ENCODE measurements around the gene TINCR.
"Not testable (repeated sequence)": the region's sequence is repeated elsewhere in the genome, so short reads cannot be mapped to it uniquely, and the experiment has no call there.

The TINCR gene

DNA sequence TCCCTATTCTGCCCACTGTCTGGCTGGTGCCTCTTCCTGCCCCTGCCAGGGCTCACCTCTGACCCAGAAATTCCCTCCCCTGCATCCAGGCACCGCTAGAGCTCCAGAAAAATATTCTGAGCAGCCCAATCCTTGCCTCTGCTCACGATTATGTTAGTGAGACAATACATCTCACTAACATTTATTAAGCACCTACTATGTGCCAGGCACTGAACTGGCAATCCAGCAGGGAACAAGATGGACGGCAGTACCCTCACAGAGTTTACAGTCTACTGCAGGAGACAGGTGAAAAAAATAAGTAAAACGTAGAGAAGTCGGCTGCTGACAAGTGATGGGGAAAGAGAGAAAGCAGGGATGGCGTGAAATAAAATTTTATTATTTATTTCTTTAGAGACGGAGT lies 5.5 kb downstream of the TINCR start:
- in situ Hi-C loops (cut with HindIII; ENCODE audit: low sequenced_read_pairs): no loop called here

DNA sequence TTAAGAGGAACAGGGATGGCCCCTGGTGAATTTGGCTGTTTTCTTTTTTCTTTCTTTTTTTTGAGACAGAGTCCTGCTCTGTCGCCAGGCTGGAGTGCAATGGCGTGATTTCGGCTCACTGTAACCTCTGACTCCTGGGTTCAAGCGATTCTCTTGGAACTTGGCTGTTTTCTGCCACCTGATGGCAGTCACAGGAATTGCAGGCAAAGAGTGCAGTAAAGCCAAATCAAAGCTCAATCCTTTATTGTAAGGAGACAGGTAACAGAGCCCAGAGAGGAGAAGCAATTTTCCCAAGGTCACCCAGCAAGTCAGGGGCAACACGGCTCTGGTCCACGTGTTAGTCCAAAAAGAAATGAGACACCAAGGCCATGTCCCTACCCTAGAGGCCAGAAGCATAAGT lies 6.2 kb downstream of the TINCR start:
- in situ Hi-C loops (cut with HindIII; ENCODE audit: low sequenced_read_pairs): no loop called here

DNA sequence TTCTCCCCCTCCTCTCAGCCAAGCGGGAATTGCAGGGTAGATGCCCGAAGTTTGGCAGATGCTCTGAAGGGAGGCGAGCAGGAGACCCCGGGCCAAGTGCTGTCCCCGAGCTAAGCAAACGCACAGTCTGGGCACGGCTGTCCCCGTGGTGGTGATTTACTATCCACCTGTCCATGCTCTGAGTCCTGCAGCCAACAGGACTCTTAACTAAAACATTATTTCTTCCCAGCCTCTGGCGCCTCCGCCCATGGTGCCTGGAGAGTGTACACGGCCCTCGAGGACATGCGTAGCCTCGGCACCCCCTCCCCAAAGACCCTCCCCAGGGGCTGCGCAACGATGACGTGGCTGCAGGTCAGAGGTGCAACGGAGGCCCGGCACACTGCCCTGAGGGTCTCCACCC lies 7.6 kb downstream of the TINCR start:
- in situ Hi-C loops (cut with HindIII; ENCODE audit: low sequenced_read_pairs): no loop called here

DNA sequence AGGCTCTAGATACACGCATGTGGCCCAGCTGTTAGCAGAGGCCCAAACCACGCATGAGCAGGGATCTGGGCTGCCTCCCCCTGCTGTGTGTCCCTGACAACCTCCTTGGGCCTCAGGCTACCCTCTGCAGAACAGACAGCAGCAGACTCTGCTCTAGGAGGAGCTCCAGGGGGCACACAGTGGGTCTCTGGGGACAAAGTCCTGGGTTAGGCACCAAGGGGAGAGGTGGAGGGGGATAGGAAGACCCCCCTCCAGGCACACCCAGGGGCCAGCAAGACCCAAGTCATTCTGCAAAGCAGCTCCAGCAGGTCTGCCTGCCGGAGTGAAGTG lies 8.0 kb downstream of the TINCR start:
- in situ Hi-C loops (cut with HindIII; ENCODE audit: low sequenced_read_pairs): loop anchor here (10.0 kb wide), 2 partner anchors 75 to 325 kb away; no protein-coding TSS in a partner anchor

DNA sequence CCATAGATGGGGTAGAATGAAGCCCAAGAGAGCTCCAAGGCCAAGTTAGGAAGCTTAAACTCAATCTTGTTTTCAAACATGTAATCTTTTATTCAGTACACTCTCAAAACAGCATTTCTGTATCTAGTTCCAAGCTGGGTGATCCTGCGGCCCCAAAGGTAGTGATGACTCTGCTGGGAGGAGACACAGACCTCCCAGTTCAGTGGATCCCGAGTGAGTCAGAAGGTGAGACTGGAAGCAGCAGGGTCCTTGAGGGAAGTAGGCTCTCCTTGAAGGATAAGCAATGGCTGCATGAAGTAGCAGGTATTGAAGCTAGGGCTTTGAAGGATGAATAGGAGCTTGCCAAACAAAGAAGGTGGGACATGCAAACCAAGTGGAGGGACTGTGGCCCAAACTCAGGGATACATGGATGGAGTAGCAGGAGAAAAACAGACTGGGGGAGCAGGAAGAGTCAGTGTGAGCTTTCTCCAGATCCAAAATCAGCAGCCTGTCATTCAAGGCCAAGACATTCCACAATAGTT lies 9.6 kb downstream of the TINCR start:
- in situ Hi-C loops (cut with HindIII; ENCODE audit: low sequenced_read_pairs): loop anchor here (10.0 kb wide), 2 partner anchors 73 to 323 kb away; no protein-coding TSS in a partner anchor

DNA sequence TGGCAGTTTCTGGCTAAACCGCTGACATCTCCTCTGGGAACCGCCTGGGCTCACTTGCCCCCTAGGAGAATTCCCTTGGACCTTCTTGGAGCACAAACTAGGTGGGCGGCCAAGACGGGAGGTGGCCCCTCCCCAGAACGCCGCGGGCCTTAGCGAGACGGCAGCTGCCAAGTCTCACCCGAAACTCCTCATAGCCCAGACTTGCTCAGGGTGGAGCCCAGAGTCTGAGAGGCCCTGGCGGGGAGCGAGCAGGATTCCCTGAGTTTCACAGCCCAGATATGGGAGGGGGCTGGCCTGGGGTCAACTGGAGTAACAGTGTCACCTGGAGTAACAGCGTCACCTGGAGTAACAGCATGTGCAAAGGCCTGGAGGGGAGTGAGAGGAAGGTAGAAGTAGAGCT lies 10.1 kb downstream of the TINCR start:
- in situ Hi-C loops (cut with HindIII; ENCODE audit: low sequenced_read_pairs): loop anchor here (10.0 kb wide), 2 partner anchors 73 to 323 kb away; no protein-coding TSS in a partner anchor

DNA sequence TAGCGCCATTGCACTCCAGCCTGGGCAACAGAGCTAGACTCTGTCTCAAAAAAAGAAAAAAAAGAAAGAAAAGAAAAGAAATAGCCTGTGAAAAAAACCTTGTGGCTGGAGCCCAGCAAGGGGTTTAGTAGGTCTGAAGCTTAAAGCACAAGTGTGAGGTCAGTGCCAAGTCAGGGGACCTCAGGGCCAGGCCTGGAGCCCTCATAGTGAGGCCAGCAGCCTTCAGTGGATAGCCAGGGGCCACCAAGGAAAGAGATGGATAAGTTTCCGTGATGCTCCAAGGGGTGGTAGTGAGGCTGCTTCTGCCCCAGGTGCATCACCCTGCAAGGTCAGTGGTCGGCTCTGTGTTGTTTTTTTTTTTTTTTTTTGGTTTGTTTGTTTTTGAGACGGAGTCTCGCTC lies 12.9 kb downstream of the TINCR start:
- in situ Hi-C loops (cut with HindIII; ENCODE audit: low sequenced_read_pairs): loop anchor here (10.0 kb wide), 2 partner anchors 70 to 320 kb away; no protein-coding TSS in a partner anchor

DNA sequence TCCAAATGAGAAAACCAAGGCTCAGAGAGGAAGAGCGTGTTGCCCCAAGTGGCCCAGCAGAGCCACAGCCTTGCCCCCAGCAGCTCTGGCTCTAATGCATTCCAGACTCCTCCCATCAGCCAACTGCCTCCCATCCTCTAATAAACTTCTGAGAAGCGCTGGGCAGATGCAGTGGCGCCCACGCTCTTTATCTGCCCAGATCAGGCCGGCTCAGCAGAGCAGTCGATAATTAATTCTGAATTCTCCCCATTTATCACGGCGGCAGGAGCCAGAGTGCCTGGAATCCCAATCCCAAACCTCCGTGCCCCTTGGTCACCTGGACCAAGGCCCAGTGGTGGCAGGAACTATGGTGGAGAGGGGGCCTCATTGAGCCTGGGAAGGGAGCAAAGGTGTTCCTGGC lies 13.9 kb downstream of the TINCR start:
- in situ Hi-C loops (cut with HindIII; ENCODE audit: low sequenced_read_pairs): loop anchor here (10.0 kb wide), 2 partner anchors 69 to 319 kb away; no protein-coding TSS in a partner anchor

DNA sequence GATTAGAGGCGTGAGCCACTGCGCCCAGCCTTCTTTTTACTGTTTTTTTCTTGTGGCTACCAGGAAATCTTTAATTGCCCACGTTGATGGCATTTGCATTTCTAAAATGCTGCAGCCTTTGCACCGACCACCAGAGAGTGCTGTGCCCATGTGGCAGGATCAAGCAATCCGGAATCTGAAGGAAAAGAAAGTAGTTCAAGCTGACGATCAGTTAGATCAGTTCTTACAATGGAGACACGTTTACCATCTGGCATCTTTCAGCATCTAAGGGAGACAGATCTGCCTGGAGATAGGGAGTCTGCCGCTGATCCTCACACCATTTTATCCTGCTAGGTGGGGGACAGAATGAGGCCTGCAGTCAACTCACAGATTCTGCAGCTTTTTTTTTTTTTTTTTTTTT lies 19.9 kb downstream of the TINCR start:
- in situ Hi-C loops (cut with HindIII; ENCODE audit: low sequenced_read_pairs): no loop called here

DNA sequence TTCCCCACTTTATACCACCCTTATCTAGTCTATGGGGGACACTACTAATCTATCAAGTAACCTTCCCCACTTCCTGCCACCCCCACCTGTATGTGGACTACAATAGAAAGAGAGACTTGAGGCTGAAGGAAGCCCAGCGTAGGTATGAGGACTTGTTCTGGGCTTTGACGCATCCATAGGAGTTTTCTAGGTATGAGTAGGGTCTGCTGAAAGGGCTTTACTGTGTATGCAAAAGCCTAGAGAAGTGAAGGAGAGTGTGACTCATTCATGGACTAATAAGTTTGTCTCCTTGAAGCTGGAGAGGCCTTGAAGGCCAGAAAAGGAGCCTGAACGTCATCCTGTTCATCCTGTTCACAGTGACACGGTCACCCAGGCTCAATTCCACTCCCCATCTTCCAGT lies 21.8 kb downstream of the TINCR start:
- in situ Hi-C loops (cut with HindIII; ENCODE audit: low sequenced_read_pairs): no loop called here

DNA sequence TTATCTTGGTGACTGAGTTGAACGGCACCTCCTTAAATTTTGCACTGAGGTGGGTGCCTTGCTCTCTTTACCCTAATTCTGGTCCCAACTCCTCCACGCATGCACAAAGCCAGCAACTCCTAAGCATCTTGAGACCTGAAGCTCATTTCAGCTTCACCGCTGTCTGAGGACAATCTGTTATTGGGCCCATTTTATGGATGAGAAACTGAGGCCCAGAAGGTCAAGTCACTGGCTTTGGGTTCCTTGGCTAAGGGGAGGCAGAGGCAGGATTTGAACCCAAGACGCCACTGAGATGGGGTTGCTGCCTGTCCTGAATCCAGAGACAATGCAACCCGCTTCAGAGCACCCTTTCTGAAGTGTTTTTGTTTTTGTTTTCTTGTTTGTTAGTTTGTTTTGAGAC lies 22.7 kb downstream of the TINCR start:
- in situ Hi-C loops (cut with HindIII; ENCODE audit: low sequenced_read_pairs): no loop called here

DNA sequence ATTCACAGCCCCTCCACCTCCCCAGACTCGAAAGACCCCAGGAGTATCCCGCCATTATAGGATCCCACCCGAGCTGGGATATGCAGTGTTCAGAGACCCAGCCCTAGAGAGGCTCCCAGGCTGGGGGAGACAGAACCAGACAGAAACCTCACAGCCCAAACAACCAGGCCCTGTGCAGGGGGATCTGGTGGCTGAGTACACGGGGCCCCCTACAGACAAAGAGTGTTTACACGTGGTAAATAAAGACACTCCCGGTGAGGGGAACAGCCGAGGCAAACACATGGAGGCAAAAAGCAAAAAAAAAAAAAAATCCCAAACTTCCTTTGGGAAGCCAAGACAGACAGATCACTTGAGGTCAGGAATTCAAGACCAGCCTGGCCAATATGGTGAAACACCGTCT lies 25.1 kb downstream of the TINCR start:
- in situ Hi-C loops (cut with HindIII; ENCODE audit: low sequenced_read_pairs): no loop called here

DNA sequence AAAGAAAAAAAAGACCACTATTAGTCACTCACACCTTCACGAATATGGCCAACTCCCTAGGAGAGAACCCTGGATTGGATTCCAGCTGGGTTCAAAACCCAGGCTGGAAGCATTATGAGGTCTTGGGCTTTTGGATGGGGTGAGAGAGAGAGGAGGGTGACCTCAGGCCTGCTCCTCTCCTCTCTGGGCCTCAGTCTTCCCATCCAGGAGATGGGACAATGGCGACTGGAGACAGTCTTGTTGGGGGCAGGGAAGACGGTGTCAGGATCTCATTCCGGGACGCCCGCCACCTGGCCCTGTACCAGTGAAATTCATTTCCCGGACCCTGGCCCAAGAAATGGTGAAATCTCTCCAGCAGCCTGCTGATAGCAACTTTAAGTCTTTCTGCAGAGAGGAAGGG lies 26.3 kb downstream of the TINCR start:
- in situ Hi-C loops (cut with HindIII; ENCODE audit: low sequenced_read_pairs): no loop called here

DNA sequence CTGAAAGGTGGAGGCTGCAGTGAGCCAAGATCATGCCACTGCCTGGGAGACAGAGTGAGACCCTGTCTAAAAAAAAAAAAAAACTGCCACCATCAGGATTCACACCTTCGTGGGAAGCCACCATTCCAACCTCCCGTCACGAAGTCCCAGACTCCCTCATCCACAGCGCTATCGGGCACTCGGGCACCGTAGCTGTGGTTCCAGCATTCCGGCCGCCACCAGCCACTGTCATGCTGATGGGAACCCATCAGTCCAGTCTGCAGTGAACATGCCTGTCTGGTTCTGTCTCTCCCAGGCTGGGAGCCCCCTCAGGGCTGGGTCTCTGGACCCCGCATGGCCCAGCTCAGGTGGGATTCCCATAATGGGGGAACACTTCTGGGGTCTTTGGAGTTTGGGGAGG lies 27.5 kb downstream of the TINCR start:
- in situ Hi-C loops (cut with HindIII; ENCODE audit: low sequenced_read_pairs): no loop called here

DNA sequence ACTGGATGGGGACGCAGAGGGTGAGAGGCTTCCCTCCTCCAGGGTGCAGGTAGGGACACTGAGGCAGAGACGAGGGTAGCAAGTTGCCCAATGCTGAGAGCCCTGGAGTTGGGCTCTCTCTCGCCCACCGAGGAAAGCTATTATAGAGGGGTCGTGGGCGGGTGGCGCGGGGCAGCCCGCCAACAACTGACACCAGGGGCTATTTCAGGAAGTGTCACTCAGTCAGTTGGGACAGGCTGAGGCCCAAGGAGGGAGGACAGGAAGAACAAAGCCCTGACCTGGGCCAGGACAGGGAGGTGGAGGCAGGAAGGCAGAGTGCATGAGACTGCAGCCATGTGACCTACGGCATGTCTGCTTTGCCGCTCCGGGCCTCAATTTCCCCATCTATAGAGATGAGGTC lies 29.9 kb downstream of the TINCR start:
- in situ Hi-C loops (cut with HindIII; ENCODE audit: low sequenced_read_pairs): no loop called here

DNA sequence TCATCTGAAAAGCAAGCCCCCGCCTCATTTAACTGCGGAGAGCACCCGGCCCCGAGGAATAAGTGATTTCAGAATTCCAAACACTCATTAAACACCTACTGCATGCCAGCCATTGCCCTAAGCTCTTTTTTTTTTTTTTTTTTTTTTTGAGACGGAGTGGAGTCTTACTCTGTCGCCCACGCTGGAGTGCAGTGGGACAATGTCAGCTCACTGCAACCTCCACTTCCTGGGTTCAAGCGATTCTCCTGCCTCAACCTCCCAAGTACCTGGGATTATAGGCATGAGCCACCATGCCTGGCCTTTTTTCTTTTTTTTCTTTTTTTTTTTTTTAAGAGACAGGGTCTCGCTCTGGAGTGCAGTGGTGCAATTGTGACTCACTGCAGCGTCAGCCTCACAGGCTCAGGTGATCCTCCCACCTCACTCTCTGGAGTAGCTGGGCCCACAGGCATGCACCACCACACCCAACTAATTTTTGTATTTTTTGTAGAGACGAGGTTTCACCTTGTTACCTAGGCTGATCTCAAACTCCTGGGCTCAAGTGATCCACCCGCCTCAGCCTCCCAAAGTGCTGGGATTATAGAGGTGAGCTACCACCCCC lies 30.7 kb downstream of the TINCR start:
- in situ Hi-C loops (cut with HindIII; ENCODE audit: low sequenced_read_pairs): not testable (repeated sequence)

DNA sequence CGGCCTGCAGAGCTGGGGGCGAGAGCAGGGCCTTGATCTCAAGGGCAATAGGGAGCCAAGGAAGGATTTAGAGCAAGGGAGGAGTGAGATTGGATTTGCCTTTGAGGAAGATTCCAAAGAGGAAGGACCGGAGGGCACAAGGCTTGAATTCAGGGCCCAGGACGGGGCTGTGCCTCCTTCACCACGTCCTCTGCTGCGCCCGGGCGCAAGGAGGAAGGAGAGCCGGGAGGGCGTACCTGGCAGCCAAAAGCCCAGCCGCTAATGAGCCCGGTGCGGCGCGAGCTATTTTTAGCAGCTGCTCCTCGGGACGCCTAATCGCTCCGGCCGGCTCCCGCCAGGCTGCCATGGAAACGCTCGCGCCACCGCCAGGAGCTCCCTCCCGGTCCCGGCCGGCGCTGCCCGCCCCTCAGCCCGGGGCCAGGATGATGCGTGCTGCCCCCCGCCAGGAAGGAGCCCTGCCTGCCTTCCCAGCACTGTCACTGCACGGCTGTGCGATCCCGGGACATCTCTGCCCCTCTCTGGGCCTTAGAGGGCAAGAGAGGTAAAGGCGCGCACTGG lies 31.3 kb downstream of the TINCR start:
- in situ Hi-C loops (cut with HindIII; ENCODE audit: low sequenced_read_pairs): no loop called here

DNA sequence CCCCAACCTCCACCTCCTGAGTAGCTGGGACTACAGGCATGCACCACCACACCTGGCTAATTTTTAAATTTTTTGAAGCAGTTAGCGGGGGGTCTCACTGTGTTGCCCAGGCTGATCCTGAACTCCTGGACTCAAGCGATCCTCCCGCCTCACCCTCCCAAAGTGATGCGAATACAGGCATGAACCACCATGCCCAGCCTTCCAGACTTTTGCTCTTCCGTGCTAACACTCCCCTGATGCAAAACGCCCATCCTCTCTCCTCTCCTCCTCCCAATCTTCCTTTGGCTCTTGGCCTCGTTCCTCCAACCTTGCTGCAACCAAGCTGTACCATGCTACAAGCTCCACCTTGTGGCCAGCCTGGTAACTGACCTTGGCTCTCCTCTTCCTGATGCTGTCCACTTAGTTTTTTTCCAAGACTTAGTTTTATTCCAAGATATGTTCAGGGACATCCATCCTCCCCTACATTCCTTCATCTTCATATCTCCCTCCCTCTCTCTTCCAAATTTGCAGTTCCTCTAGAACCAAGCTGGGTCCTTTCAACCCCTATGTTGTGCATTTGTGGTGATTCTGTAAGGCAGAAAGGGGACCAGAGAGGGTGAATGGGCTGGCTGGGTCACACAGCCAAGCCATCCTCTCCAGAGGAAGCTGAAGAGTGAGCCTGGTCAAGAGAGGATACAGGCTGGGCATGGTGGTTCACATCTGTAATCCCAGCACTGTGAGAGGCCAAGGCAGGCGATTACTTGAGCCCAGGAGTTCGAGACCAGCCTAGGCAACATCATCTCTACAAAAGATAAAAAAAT lies 32.8 kb downstream of the TINCR start:
- in situ Hi-C loops (cut with HindIII; ENCODE audit: low sequenced_read_pairs): no loop called here

DNA sequence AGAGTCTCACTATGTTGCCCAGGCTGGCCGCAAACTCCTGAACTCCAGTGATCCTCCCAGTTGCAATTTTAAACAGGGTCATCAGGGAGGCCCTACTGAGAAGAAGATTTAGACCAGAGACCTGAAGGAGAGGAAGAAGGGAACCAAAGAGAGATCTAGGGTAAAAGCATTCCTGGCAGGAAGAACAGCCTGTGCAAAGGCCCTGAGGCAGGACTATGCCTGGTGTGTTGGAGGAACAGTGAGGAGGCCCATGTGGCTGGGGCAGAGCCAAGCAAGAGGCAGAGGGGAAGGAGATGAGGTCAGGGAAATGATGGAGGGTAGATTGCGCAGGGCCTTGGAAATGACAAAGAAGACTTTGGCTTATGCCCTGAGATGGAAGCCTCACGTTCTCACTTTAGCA lies 34.5 kb downstream of the TINCR start:
- in situ Hi-C loops (cut with HindIII; ENCODE audit: low sequenced_read_pairs): no loop called here

DNA sequence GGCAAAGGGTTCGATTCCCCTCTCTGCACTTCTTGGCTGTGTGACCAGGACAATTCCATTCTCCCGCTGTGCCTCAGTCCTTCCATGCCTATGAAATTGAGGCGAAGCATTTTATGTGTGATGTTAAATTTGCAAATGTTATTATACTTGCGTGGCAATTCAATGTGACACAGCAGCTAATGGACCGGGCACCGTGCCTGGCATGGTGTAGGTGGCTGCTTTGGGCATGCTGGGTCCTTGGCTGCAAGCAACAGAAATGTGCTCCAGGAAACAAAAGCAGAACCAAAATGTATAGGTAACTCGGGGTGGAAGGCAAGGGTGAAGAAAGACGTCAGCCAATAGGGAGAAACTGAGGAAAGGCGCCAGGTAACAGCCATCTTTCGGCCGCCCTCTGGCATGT lies 37.1 kb downstream of the TINCR start:
- in situ Hi-C loops (cut with HindIII; ENCODE audit: low sequenced_read_pairs): no loop called here

DNA sequence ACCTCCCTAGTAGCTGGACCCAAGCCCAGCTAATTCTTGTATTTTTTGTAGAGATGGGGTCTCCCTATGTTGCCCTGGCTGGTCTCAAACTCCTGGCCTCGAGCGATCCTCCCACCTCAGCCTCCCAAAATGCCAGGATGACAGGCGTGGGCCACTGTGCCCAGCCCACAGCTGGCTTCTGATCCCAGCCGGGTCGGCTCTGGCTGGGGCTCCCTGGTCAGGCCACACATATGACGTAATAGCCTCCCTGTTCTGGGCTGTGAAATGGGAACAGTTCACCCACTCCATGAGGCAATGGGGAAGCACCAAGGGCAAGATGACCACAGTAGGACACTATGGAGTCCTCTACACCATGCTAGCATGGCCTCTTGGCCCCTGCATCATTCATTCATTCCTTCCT lies 41.1 kb downstream of the TINCR start:
- in situ Hi-C loops (cut with HindIII; ENCODE audit: low sequenced_read_pairs): no loop called here

DNA sequence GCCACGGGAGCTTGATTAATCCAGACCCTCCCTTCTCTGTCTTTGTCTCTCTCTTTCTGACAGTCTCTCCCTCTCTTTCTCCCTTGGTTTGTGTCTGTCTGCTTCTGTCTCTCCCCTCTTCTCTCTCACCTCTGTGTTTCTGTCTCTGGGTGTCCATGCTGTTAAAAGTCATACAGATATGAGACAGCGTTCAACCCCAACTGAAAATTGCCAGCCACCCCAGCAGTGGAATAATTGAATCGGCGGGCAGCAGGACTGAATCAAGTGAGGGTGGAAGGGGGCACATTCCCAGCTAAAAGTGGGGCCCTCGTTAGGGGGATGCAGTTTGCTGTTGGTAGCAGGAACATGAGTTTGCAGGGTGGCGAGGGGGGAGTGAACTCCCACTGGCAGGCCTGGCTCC lies 43.7 kb downstream of the TINCR start:
- in situ Hi-C loops (cut with HindIII; ENCODE audit: low sequenced_read_pairs): no loop called here

Data from endothelial cell of hepatic sinusoid (primary cell).